Activated effector memory CD4-positive, alpha-beta T cell treated with Interleukin-2 at 50 U/mL for 16 hours (primary cell): ENCODE data around the gene NUP98.

Experiments used
- DNase-seq: peaks from one replicate; pipeline ENCODE4 v3.0.0-alpha.2; 2020

The NUP98 gene

GRCh38 chr11:3635641-3636375, 161.5 kb downstream of the NUP98 start:
- no peak for DNase-seq

GRCh38 chr11:3632070-3632660, 165.2 kb downstream of the NUP98 start:
- no peak for DNase-seq

DNA sequence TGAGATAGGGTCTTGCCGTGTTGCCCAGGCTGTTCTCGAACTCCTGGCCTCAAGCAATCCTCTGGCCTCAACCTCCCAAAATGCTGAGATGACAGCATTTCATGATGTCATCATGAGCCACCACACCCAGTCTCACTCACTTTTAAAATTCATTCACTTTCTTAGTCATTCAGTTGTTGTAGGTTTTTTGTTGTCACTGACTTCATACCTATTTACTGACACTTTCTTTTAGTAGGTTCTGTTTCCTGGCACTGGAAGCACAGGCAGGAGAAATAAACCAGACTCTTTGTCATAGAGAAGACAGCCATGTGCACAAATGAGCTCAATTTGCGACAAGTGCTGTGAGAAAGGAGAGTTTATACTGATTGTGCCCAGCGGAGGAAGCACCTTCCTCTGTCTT, 166.0 kb downstream of the NUP98 start:
- no peak for DNase-seq

- no peak for DNase-seq
These were observed 170.1 kb downstream of the NUP98 start for GRCh38 chr11:3627291-3627690.

- DNase-seq: no peak
These were observed 170.9 kb downstream of the NUP98 start for GRCh38 chr11:3626250-3626960.
